Kidney capillary endothelial cell (primary cell): Measurements from ENCODE around the gene ATP1A4.
A peak's percentile ranks its signal among the peaks of the same experiment; 100 is the strongest.

Experiments used
- DNase-seq: peaks from one replicate; pipeline ENCODE4 v3.0.0-alpha.2; 2018; ENCODE audit warnings: low spot score

ATP1A4 gene

GRCh38 chr1:160206421-160207117, 55.2 kb downstream of the ATP1A4 start:
- DNase-seq = peak; percentile 50

- no peak for DNase-seq
Measured at GRCh38 chr1:160207118-160207650, 55.8 kb downstream of the ATP1A4 start.

DNA sequence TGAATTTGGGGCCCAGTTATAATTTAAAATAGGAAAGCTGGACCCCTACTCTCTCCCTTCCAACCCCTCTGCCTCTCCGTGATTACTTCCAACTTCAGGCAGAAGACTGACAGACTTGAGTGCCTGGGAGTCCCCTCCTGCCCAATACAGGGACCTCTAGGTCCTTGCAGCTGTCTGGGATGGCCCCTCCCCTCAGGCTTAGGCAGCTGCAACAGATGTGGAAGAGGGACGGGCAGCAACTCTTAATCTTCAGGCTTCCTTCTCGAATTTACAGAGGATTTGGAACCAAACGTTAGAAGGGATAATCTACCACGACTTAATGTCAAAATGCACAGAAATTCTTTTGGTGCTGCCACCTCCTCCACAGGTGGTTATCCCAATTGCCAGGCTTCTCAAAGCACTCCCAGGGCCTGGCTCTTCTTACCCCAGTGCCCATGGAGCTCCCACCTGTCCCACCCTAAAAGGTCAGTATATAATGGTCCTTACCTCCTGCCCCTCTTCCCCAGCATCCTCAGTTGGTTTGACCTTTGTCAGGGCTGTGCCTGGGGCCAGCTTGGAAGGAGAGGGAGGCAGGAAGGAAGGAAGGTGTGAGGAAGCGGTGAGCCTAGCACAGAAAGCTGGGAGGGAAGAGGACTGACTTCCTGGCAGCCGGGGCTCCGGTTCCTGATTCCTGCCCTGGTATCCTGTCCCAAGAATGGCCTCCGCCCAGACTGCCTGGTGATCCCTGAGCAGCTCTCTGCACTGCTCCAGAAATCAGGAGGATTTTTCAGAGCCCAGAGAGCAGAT, 56.6 kb downstream of the ATP1A4 start:
- peak; percentile 68 for DNase-seq

GRCh38 chr1:160208557-160209320, 57.3 kb downstream of the ATP1A4 start:
- DNase-seq = no peak

GRCh38 chr1:160209321-160210046, 58.1 kb downstream of the ATP1A4 start:
- no peak for DNase-seq

- no peak for DNase-seq
Measured at GRCh38 chr1:160210561-160210960, 59.2 kb downstream of the ATP1A4 start.

DNA sequence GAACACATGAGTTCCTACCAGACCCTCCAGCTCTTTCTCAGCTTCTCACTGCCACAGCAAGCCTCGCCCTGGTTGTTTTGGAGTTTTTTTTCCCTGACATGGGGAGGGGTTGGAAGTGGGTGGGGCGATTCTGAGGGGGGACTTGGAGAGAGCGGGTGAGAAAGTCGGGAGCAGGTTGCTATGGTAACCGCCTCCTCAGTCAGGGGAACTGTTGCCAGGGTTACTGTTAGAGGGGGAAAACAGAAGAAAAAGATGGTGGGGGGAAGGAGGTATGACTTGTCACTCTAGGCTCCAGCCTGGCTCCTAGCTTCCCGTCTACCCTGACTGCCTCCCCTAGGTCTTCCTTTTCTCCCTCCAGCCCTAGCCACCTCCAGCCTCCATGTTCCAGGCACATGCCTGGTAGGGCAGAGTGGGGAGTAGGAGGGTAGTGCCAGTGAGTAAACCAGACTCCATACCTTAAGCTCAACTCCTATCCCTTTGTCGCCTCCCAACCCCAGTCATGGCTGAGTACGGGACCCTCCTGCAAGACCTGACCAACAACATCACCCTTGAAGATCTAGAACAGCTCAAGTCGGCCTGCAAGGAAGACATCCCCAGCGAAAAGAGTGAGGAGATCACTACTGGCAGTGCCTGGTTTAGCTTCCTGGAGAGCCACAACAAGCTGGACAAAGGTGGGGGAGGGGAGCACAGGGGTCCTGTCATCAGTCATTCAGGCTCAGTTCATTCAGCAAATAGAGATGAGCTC, 59.8 kb downstream of the ATP1A4 start:
- DNase-seq = no peak

DNA sequence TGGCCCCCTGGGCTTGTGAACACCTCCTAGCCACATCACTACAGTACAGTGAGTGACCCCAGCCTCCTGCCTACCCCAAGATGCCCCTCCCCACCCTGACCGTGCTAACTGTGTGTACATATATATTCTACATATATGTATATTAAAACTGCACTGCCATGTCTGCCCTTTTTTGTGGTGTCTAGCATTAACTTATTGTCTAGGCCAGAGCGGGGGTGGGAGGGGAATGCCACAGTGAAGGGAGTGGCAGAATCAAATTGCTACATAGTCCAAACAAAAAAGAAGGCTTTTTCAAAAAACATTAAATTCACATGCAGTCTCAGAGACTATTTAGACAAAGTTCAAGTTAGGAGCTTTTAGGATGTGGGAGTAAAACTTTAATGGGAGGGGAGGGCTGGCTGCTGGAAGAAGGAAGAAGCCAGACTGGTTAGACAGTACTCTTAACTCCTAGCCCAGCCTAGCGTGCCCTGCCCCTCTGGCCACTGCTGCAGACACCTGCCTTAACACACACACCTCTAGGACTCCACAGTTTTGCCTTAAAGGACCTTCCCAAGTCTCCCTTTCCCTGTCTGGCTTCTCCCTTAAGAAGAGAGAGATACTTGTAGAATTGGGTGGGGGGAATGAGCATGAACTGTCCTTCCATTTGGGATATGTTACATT, 63.2 kb downstream of the ATP1A4 start:
- no peak for DNase-seq

DNA sequence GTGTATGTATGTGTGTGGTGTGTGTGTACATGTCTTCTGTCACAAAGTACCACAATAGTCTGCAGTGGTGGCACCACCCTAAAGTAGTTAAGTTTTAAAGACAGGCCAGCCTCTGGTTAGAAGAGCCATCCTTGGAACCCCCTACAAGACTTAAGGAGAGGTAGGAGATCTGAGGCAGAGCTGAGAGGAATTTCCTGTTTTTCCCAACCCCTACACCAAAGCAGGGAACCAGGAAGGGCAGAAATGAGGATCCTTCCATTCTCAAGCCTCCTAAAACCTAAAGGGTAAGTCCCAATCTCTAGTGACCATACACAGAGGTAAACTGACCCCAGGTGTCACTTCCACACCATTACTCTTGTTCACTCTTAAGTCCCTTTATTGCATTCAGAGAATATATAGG, 64.9 kb downstream of the ATP1A4 start:
- DNase-seq = no peak

- DNase-seq = no peak
Measured at GRCh38 chr1:160217481-160218051, 66.2 kb downstream of the ATP1A4 start.

GRCh38 chr1:160219062-160219929, 67.9 kb downstream of the ATP1A4 start:
- peak; percentile 71 for DNase-seq

GRCh38 chr1:160220301-160220700, 68.9 kb downstream of the ATP1A4 start:
- no peak for DNase-seq

DNA sequence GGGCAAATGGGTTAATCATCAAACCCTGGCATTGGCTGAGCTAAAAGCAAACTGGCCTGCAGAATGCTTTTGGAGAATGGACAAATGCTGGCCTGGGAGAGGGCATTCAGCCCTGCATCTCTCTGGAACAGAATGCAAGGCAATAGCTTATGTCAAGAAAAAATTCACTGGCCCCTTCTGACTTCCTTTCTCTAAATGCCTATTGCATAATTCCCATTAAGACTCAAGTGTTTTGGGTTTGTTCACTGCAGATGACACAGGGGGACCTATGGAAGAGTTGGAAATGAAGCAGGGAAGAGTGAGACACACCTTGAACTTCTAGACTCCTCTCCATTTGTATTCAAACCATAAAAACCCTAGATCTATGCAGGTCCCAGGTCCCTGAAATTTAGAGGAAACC, 69.7 kb downstream of the ATP1A4 start:
- DNase-seq = no peak

DNA sequence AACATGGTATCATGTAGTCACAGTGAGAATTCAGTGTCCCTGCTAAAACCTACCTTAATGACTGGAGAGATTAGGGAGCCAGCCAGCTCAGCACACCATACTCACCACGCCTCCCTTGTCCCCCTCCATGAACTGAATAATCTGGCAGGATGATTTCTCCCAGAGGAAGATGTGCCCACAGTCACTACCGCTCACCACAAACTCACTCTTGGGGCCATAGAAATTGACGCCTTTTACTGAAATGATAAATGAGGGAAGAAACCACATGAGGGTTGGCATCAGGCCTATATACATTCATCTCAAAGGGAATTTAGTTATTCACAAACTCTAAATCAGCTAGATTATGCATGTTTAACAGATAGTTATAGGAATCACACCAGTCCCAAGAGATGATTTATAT, 71.1 kb downstream of the ATP1A4 start:
- DNase-seq = no peak

- no peak for DNase-seq
Measured at GRCh38 chr1:160224606-160225005, 73.2 kb downstream of the ATP1A4 start.

DNA sequence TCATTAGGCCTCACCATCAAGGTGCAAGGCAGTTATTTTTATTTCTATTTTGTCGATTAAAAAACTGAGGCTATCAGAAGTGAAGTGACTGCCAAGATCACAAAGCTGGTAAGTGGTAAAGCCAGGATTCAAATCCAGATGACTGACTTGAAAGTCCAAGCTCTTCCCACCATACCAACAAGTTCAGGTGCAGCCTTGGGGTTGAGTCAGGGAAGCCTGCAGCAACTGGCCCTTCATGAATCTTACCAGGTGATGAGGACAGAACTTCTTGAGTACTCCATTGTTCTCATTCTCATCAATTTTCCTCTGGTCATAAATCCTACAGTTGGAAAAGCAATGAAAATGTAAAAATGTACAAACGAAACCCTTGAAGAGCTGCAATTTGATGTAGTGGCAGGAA, 73.9 kb downstream of the ATP1A4 start:
- DNase-seq = no peak

DNA sequence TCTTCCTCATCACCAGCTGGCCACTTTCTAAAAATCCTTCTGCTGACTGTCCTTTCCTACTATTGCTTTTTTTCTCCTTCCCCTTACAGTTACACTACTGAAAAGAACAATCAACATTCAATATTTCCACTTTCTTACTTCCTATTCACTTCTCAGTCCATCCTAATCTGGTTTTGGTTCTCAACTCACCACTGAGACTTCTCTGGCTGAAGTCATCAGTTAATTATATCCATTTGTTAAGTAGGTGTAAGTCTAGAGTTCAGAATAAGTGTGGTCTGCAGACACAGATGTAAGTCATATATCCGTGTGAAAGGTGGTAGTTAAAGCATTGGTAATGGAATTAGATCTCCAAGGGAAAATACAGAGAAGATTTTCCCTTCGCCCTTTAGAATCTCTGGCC, 75.2 kb downstream of the ATP1A4 start:
- DNase-seq = no peak

DNA sequence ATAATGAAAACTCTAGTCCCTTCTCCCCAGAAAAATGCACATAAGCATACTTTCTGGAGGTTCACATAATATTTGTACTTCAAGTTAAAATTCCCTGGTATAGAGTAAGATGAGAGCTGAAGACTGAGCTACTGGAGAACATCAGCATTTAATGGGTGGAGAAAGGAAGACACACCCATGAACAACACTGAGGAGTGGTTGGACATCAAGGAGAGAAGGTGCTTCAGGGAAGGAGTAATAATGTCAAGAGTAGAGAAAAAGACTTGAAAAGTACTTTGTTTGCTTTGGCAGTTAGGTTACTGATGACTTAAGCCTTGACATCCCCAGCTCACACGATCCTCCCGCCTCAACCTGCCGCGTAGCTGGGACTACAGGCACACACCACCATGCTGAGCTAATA, 75.6 kb downstream of the ATP1A4 start:
- DNase-seq = no peak

DNA sequence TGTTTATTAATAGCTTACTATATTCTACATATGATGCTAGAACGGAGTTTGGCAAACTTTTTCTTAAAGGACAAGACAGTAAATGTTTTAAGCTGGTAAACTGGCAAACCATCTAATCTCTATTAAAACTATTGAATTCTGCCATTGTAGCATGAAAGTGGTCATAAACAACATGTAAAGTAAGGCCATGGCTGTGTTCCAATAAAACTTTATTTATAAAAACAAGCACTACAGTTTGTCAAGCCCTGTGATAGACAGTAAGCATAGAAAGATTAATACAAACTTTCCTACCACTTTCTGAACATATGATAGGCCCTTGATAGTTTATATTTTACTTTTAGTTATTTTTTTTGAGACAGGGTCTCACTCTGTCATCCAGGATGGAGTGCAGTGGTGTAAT, 76.2 kb downstream of the ATP1A4 start:
- DNase-seq = no peak
